NCI-H187 (cell line): ENCODE results near the gene DAZ3.
"Not testable (repeated sequence)": the region's sequence is repeated elsewhere in the genome, so short reads cannot be mapped to it uniquely, and the experiment has no call there.

Source experiments
- DNase-seq, 2 experiments: peaks; one replicate each; lab custom pipeline; 2025; lab: John Stamatoyannopoulos, UW

The DAZ3 gene

GRCh38 chrY:24813293-24813692 lies at the start of gene DAZ3:
Gene DAZ3, minus strand, starts transcription at chrY:24813393. Its CDS starts 208 bp downstream, at chrY:24813185.
- not testable (repeated sequence) for DNase-seq

GRCh38 chrY:24833619-24834018 lies 20.4 kb upstream of the DAZ3 start, which contains the start of gene DAZ4:
Gene DAZ4, plus strand, starts transcription at chrY:24833919. Its CDS starts 208 bp downstream, at chrY:24834127.
- DNase-seq: not testable (repeated sequence)

- not testable (repeated sequence) for DNase-seq
Observed at GRCh38 chrY:24825069-24825468, 11.9 kb upstream of the DAZ3 start.

- DNase-seq: not testable (repeated sequence)
Observed at GRCh38 chrY:24824184-24824879, 11.1 kb upstream of the DAZ3 start.

GRCh38 chrY:24821836-24822235 lies 8.6 kb upstream of the DAZ3 start:
- DNase-seq: not testable (repeated sequence)
